Measurements from ENCODE around the gene FRG1.
"Not testable (repeated sequence)": the region's sequence is repeated elsewhere in the genome, so short reads cannot be mapped to it uniquely, and the experiment has no call there.

Gene FRG1

DNA sequence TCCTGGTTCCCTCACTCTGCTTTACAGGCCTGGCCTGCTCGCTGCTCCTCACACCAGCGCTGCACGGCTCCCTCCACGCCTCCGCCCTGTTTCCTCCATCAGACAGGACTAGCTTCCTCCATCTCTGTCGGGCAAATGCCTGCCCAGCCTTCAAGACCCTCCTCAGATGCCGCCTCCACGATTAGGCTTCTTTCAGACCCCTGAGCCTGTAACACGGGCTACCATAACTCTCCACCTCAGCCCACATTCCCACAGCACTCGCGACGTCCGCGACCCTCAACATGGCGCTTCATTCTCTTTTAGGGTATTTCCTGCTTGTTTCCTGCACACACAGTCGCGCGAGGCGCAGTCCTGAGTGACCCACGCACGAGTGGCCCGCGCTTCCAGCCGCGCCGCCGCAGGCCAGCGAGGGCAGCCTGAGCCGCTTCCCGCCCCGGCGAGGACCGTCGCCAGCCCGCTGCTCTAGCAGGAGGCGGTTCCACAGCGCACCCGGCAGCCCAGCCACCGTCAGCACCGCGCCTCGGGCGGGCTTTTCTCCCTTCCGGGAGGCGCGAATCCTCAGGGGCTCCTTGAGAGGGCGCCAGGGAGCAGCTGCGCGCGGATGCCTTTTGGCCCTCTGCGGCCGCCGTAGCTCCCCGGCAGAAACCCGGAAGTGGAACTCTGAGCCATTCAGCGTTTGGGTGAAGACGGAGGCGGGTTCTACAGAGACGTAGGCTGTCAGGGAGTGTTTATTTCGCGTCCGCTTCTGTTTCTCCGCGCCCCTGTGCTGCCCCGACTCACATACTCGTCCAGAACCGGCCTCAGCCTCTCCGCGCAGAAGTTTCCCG, at the start of gene FRG1:
Gene FRG1 (plus strand): TSS at position 695 of the 827 bp plus-strand sequence. CDS start 138 bp downstream, outside the sequence.
- DNase-seq (ENCODE audit: low spot score), result peak; percentile 97

DNA sequence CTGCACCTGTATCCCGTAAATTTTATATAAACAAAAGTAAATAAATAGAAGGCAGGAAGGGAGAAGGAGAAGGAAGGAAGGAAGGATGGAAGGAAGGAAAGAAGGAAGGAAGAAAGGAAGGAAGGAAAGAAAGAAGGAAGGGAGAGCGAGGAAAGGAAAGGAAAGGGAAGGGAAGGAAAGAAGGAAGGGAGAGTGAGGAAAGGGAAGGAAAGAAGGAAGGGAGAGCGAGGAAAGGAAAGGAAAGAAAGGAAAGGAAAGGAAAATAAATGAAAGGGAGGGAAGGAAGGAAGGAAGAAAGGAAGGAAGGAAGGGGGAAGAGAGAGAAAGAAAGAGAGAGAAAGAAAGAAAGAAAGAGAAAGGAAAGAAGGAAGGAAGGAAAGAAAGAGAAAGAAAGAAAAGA, 43.0 kb upstream of the FRG1 start:
- no peak for DNase-seq (ENCODE audit: low spot score)

DNA sequence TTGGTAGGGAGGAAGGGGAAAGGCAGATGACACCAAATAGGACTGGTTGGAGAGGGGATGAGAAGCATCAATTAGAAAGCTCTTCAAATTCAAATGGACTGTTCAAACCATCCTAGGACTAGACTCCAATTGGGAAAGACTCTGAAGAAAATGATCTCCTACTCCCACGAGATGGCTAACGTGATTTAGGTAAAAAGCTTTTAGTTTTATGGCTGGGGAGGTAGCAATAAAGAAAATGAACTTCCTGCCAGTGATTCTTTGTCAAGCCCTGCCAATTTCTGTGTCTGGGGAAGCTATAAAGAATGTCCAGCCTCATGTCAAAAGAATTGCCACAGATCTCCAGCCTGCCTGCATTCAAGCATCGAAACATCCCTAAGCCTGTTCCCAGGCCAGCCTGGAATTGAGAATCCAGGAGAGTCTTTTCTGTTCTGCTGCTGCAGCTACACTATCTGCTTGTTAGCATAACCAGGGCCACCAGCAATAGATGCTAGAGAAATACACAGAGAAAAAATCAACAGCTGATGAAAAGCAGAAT, 41.1 kb upstream of the FRG1 start:
- not testable (repeated sequence) for DNase-seq (ENCODE audit: low spot score)

DNA sequence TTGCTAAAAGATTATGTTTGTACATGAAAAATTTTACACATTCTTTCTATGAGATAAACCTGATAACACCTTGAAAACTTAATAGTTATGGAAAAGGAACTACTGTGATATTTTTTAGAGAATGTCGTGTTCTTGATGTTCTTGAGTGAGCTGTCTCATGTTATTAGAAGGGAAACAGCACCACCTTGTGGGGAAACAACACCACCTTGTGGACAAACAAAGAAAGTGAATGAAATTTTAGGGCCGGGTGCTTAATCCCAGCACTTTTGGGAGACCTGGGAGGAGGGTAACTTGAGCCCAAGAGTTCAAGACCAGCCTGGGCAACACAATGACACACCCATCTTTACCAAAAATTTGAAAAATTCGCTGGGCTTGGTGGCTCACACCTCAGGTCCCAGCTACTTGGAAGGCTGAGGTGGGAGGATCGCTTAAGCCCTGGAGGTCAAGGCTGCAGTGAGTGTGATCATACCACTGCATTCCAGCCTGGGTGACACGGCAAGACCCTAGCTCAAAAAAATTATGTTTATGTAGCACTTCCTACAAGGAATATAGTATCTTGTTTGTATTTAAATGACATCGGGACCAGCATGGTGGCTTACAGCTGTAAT, 36.1 kb upstream of the FRG1 start:
- DNase-seq (ENCODE audit: low spot score), result peak; percentile 54

DNA sequence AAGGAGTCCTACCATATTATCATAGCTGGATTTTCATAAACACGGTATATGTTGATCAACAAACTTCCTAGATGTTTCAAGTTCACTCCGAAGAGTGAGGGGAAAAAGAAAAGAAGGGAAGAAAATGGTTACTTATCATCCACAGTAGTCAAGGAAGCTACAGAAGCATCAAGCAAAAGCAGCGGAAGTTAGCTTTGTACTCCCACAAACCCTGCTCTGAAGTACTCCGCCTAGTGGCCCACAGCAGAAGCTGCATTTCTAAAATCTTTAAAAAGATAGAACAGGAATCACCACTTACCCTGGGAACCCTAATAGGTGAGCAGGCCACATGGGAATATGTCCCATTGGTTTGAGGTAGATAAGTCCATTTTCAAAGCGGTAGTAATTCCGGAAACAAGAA, 28.5 kb upstream of the FRG1 start:
- DNase-seq (ENCODE audit: low spot score), result no peak

DNA sequence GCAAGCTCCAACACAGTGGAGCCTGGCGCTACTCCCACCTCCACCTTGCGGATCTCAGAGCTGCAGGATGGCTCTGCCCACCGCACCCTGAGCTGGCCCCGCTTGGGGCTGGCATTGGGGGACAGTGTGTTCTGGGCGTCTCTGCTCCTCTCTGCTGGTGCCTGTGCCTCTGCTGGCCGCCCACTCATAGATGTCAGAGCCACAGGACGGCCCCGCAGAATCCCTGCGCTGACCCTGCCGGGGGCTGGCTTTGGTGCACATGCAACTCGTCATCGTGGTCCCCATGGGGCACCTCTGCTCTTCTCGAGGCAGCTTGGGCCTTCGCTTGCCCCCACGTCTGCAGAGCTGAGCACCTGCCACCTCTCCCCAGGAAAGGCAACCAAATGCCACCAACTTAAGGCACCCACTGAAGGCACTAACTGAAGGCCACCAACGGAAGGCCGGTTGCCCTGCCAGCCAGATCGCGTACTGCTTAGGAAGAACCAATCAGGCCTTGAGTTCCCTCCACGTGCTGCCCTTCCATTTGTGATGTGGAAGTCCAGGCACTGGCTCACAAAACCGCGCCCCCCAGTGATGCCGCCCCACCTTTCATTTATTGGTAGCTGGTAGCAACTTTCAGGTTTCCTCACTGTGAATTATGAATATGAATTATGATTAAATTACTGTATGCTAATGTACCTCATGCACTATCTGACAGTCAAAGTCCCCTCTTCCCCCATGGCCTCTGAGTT, 23.3 kb upstream of the FRG1 start:
- DNase-seq (ENCODE audit: low spot score), result no peak

DNA sequence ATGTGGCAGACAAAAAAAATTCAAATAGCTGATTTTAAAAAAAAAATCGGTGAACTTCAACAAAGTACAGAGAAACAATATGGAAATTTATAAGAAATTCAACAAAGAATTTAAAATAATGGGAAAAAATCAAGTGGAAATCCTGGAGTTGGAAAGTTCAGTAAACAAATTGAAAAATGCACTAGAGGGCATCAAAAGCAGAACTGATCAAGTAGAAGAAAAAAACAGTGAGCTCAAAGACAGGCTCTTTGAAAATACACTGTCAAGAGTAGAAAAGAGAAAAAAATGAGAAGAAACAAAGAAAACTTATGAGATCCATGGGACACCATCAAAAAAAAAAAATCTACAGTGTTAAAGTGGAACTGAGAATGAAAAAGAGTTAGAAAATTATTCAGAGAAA, 19.6 kb upstream of the FRG1 start:
- DNase-seq (ENCODE audit: low spot score), result no peak

DNA sequence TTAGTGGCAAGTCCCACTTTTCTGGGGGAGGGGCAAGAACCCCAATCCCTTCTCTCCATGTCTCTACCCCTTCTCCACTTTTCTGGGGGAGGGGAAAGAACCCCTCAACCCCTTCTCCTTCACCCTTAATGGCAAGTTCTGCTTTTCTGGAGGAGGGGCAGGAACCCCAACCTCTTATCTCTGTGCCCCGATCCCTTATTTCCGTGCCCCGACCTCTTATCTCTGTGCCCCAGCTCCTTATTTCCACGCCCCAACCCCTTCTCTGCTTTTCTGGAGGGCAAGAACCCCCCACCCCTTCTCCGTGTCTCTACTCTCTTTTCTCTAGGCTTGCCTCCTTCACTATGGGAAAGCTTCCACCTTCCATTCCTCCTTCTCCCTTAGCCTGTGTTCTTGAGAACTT, 13.9 kb upstream of the FRG1 start:
- DNase-seq (ENCODE audit: low spot score), result not testable (repeated sequence)

DNA sequence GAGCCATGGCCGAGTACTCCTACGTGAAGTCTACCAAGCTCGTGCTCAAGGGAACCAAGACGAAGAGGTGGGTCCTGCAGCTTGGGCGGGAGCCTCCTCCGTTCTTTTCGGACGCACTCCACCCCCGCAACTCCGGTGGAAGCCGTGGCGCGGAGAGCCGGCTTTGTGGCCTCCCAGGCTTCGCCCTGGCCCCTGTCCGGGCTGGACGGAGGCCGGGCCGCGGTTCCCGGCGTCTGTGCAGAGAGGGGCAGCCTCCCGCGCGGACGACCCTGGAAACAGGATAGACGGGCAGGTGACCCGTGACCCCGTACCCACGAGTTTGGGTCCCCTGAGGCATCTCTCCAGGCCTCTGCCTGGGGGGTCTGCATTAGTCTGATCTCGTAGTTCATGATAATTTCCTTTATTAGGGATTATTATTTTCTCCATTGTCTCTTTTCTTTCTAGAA, 356 bp downstream of the FRG1 start:
- no peak for DNase-seq (ENCODE audit: low spot score)

DNA sequence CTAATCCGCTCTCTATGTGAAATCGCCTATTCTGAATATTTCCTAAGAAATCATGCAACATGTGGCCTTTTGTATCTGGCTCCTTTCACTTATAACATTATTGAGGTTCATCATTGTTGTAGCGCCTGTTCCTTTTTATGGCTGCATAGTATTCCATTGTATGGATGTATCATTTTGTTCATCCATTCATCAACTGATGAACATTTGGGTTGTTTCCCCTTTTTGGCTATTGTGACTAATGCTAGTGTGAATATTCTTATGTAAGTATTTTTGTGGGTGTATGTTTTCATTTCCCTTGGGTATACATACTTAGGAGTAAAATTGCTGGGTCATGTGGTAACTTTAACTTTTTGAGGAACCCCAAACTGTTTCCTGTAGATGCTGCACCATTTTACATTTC, 1.7 kb downstream of the FRG1 start:
- not testable (repeated sequence) for DNase-seq (ENCODE audit: low spot score)

DNA sequence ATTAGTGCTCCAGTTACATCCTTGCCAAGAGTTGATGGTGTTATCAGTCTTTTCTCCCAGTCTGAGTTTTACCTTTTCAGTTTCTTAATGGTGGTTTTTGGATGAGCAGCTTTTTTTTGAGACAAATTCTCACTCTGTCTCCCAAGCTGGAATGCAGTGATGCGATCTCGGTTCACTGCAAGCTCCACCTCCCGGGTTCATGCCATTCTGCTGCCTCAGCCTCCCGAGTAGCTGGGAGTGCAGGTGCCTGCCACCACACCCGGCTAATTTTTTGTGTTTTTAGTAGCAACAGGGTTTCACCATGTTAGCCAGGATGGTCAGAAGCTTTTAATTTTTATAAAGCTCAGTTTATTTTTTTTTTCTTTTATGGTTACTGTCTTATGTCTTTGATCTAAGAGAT, 3.4 kb downstream of the FRG1 start:
- not testable (repeated sequence) for DNase-seq (ENCODE audit: low spot score)

DNA sequence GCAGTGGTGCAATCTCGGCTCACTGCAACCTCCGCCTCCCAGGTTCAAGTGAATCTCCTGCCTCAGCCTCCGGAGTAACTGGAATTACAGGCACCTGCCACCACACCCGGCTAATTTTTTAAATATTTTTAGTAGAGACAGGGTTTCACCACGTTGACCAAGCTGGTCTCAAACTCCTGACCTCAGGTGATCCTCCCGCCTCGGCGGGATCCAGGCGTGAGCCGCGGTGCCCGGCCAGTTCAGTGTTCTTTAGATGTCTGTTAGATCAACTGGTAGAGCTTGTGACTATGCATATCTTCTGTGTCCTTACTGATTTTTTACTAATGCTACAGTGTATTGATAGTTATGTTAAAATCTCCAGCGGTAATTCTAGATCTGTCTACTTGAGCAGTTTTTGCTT, 6.2 kb downstream of the FRG1 start:
- DNase-seq (ENCODE audit: low spot score), result not testable (repeated sequence)

DNA sequence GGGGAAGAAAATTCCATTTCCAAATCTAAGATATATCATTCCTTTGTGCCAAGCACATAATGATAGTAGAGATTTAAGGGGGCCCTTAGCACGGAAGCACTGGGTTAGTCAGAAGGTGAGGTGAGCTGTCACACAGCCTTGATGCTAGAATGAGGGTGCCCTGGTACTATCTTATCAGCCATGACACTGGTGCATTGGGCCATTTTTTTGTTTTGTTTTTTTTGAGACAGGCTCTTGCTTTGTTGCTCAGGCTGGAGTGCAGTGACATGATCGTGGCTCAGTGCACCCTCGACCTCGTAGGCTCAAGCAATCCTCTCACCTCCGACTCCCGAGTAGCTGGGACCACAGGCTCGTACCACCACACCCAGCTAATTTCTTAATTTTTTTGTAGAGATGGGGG, 7.8 kb downstream of the FRG1 start:
- not testable (repeated sequence) for DNase-seq (ENCODE audit: low spot score)

DNA sequence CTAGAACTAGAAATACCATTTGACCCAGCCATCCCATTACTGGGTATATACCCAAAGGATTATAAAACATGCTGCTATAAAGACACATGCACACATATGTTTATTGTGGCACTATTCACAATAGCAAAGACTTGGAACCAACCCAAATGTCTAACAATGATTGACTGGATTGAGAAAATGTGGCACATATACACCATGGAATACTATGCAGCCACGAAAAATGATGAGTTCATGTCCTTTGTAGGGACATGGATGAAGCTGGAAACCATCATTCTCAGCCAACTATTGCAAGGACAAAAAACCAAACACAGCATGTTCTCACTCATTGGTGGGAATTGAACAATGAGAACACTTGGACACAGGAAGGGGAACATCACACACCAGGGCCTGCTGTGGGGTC, 28.6 kb downstream of the FRG1 start:
- not testable (repeated sequence) for DNase-seq (ENCODE audit: low spot score)

DNA sequence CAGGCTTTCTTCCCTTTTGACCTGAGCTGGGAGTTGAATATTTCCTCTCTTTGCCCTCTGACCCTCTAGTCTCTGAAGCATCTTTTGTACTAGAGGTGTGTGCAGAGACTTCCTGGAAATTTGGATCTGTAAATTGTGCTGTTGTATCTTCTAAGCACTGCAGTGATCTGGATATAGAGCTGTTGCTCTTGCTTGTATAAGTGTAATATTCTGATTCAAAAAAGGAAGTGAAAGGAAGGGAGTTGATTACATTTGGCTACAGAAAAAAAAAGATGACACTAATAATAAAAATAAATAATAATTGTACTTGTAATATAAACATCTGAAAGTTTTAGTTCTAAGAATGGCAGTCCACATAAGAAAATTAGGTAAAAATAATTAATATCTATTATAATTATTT, 33.0 kb downstream of the FRG1 start:
- DNase-seq (ENCODE audit: low spot score), result no peak

DNA sequence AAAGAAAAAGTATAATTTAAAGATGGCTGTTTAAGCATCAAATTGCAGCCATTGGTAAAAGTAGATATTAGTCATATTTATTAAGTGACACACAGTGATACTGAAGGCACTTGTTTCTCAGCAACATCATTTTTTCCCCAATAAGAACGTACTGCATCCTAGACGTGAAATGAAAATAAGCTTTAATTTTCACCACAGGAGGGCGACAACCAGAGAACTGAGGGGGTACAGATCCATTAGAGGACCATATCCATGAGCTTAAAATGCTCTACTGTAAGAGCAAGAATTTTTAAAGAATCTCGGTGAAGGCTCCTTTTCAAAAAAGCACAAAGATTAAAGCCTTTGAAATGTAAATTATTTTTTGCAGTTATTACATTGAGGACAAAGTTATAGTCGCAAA, 33.4 kb downstream of the FRG1 start:
- DNase-seq (ENCODE audit: low spot score), result no peak

DNA sequence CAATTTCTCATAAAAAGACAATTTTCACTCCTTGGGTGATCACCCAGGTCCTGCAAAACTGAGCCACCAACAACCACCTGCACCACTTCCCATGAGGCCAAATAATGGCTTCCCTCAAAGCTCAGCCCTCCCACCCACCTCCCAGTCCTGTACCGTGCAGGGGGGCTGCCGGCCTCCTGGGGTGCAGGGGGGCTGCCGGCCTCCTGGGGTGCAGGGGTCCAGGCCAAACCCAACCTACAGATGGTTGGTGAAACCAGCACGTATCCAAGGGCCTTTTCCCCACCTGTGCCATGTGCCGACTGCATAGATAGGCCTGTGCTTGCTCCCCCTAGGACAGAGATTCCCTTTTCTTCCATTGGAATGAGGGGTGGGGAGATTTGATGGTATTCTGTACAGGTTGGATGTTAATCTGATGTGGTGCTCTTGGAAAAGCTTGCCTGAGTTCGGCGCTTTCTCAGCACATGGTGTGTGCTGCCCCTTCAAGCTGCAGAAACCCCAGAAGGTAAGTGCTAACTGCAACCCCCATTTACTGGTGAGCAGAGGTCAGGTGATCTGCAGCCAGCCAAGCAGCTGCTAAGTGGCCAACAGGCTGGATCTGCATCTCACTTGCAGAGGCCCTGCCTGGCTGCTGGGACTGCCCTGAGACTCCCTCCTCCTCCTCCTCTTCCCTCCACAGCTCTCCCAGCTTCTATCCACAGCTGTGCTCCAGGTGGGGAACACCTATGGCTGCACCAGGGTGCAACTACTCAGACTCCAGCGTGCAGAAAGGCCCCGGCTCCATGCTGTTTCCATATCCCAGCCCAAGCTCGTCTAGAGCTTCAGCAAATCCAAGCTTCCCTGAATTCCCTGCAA, 38.8 kb downstream of the FRG1 start:
- no peak for DNase-seq (ENCODE audit: low spot score)

DNA sequence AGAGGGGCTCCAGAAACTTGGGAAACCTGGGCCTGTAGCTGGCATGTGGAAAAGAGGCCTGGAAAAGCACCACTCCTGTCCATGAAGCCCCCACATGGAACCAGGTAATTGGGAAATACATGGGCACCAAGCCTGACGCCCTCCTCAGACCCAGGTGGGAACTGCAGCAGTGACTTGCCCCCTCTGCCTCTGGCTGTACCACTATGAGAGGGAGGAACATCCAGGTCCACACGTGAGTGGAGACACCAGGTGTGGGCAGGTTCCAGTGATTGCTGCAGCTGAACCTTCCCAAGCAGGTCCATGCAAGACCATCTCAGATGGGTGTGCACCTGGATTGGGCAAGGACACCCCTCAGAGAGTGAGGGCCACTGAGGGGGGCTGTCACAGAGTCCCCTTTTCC, 39.6 kb downstream of the FRG1 start:
- DNase-seq (ENCODE audit: low spot score), result not testable (repeated sequence)

DNA sequence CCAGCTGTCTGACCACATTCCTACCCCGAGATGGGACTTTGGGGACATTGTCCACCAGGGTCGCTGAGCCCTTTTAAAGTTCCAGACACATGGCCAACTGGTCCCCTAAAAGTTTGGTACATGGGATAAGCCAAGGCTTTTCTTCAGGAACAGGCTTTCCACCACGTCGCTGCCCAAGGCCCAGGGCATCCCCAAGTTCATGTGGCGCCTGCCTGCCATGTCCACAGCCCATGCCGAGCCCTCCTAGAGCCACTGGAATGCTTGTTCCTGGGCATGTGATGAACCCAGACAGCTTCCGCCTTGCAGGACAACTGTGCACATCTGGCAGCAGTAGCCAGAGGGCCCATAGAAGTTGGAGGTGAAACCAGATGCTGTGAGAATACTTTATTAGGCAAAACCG, 41.3 kb downstream of the FRG1 start:
- DNase-seq (ENCODE audit: low spot score), result no peak

DNA sequence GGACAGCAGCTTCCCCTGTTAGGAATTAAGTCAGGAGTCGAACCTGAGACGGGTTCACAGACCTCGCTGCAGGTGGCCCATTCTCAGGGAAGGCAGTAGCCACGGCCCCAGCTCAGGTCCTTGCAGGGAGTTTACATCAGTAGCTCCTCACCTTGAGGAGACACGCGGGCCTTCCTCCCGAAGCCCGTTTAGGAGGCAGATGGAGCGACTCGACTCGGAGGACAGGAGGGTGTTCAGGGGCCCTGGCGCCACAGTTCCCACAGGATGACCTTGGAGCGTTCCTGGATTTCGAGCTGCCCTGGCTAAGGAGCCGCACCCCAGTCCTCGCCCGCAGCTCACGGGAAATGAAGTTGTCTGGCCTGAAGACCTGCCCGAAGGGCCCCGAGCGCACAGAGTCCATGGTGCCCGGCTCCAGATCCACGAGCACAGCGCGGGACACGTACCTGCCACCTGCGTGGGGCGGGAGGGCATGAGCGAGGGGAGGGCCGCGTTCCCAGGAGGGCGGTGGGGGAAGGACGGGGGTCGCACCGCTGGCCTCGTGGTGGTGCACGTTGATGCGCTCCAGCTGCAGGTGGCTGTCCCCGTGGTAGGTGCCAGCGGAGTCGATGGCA, 43.3 kb downstream of the FRG1 start:
- DNase-seq (ENCODE audit: low spot score), result not testable (repeated sequence)

DNA sequence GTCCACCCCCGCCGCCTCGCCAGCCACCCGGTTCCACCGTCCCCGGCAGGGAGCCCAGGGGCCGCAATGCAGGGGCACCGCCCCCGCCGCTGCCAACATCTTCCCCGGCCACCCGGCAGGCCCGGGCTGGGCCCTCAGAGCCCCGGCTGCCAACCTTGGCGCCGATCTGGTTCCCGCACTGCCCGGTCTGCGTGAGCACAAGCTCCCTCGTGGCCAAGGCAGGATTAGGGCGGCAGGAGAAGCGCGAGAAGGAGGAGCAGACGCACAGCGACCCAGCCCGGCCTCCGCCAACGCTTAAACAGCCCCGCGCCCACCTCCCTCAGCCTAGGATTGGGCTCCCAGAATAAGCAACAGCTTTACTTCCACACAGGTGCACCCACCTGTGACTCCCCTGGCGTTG, 44.0 kb downstream of the FRG1 start:
- not testable (repeated sequence) for DNase-seq (ENCODE audit: low spot score)

All from GM03348 (cell line).